Astrocyte of the cerebellum (primary cell): ENCODE data around the gene NCS1.

ENCODE experiments used
- DNase-seq: peaks from one replicate; pipeline ENCODE4 v3.0.0-alpha.2; 2011; ENCODE audit warnings: low read depth
- H3K4me3 ChIP-seq: 2 replicates; pipeline ENCODE4 v1.5.1; 2011; ENCODE audit warnings: mild to moderate bottlenecking, low read depth, low read length, moderate library complexity
- CTCF ChIP-seq: IDR thresholded peaks from 2 replicates; pipeline ENCODE4 v1.5.1; 2012; ENCODE audit warnings: low read length, low read depth, moderate library complexity, mild to moderate bottlenecking; ENCODE audit errors: missing control alignments
- in situ Hi-C: cut with HindIII; loops from 2 replicates; pipeline ENCODE4 v1.10.0; 2017; ENCODE audit warnings: low sequenced_read_pairs

The NCS1 gene

GRCh38 chr9:130145658-130146057 is 26.5 kb upstream of the NCS1 start:
- in situ Hi-C loops: no loop called here
- no peak for TF ChIP-seq CTCF
- no peak overlapping the region for H3K4me3 ChIP-seq
- DNase-seq: no peak

- H3K4me3 ChIP-seq: no peak overlapping the region
- DNase-seq: no peak
- TF ChIP-seq CTCF: no peak
- in situ Hi-C loops: no loop called here
Observed at GRCh38 chr9:130147198-130147597, 25.0 kb upstream of the NCS1 start.

GRCh38 chr9:130147910-130148309 is 24.3 kb upstream of the NCS1 start:
- TF ChIP-seq CTCF: no peak
- DNase-seq: no peak
- in situ Hi-C loops: no loop called here
- no peak overlapping the region for H3K4me3 ChIP-seq

GRCh38 chr9:130149031-130149430 is 23.2 kb upstream of the NCS1 start:
- H3K4me3 ChIP-seq: no peak overlapping the region
- in situ Hi-C loops: no loop called here
- DNase-seq: no peak
- no peak for TF ChIP-seq CTCF

GRCh38 chr9:130149654-130150286 is 22.4 kb upstream of the NCS1 start:
- in situ Hi-C loops: no loop called here
- no peak overlapping the region for H3K4me3 ChIP-seq
- DNase-seq: no peak
- TF ChIP-seq CTCF: no peak

GRCh38 chr9:130150779-130151382 is 21.3 kb upstream of the NCS1 start:
- TF ChIP-seq CTCF: no peak
- H3K4me3 ChIP-seq: no peak overlapping the region
- in situ Hi-C loops: no loop called here
- DNase-seq: no peak

GRCh38 chr9:130154816-130155215 is 17.4 kb upstream of the NCS1 start:
- no peak for TF ChIP-seq CTCF
- in situ Hi-C loops: no loop called here
- no peak for DNase-seq
- H3K4me3 ChIP-seq: no peak overlapping the region
